HEK293 (cell line): ENCODE data around the gene ZNF358.

ENCODE experiments used
- CTCF ChIA-PET: fragments of 350-600 bp; formaldehyde crosslinking; extraction: SDS; loops from one replicate; lab custom pipeline; 2021; ENCODE audit warnings: antibody characterized with exemption; lab: Yijun Ruan, JAX
- POLR2A ChIA-PET: fragments of 300-600 bp; formaldehyde crosslinking; extraction: SDS; loops from one replicate; lab custom pipeline; 2020; ENCODE audit warnings: antibody characterized with exemption, inconsistent platforms; lab: Yijun Ruan, JAX
- H3K27ac ChIP-seq: fragments of 200-500 bp; sonication (Bioruptor generic); 2 replicates; pipeline ENCODE4 v1.5.1; 2014; ENCODE audit warnings: low read depth, low read length, control low read depth, inconsistent platforms; ENCODE audit errors: extremely low read depth
- H3K36me3 ChIP-seq, 2 experiments: fragments of 200-500 bp in 1 of 2; sonication (Bioruptor generic) in 1 of 2; 1 replicate in 1 of 2; 2 replicates in 1 of 2; pipeline ENCODE4 v1.5.1; 2014 to 2017; ENCODE audit warnings: inconsistent platforms in 2 of 2, low read length in 2 of 2; ENCODE audit not compliant: control insufficient read depth in 2 of 2, insufficient read depth in 1 of 2
- H3K4me1 ChIP-seq: fragments of 200-500 bp; sonication (Bioruptor generic); 2 replicates; pipeline ENCODE4 v1.5.1; 2014; ENCODE audit warnings: mild to moderate bottlenecking, low read length, inconsistent platforms; ENCODE audit not compliant: control insufficient read depth, insufficient read depth
- H3K4me3 ChIP-seq: 2 replicates; pipeline ENCODE4 v1.5.1; 2011; ENCODE audit warnings: low read depth, mild to moderate bottlenecking, control low read depth, low read length, moderate library complexity
- H3K9me3 ChIP-seq: fragments of 200-500 bp; sonication (Bioruptor generic); 2 replicates; pipeline ENCODE4 v1.5.1; 2014; ENCODE audit warnings: low read depth, low read length, inconsistent platforms; ENCODE audit not compliant: control insufficient read depth, insufficient read depth
- HOXA7 ChIP-seq: sonication (generic); formaldehyde crosslinking; IDR thresholded peaks from 2 replicates; pipeline ENCODE4 v1.8.1; 2022; ENCODE audit warnings: missing genetic modification reagents, borderline replicate concordance
- SETDB1 ChIP-seq: IDR thresholded peaks from one replicate; pipeline ENCODE4 v1.6.1; 2017; ENCODE audit warnings: mild to moderate bottlenecking, low read length, moderate library complexity, mixed read lengths; ENCODE audit not compliant: insufficient read length
- ZBTB20 ChIP-seq: fragments of 450-650 bp; formaldehyde crosslinking; IDR thresholded peaks from 2 replicates; pipeline ENCODE4 v1.5.1; 2016; ENCODE audit warnings: missing biosample characterization, missing genetic modification characterization
- ZIC2 ChIP-seq: fragments of 450-650 bp; formaldehyde crosslinking; IDR thresholded peaks from 2 replicates; pipeline ENCODE4 v1.5.1; 2016; ENCODE audit warnings: missing biosample characterization, missing genetic modification characterization
- ZNF114 ChIP-seq: fragments of 450-650 bp; formaldehyde crosslinking; IDR thresholded peaks from 2 replicates; pipeline ENCODE4 v1.5.0; 2017; ENCODE audit warnings: missing biosample characterization, missing genetic modification characterization
- ZNF121 ChIP-seq: fragments of 450-650 bp; formaldehyde crosslinking; IDR thresholded peaks from 2 replicates; pipeline ENCODE4 v1.5.1; 2016; ENCODE audit warnings: missing biosample characterization, missing genetic modification characterization
- ZNF19 ChIP-seq: fragments of 450-650 bp; formaldehyde crosslinking; IDR thresholded peaks from 2 replicates; pipeline ENCODE4; 2016; ENCODE audit warnings: missing biosample characterization, missing genetic modification characterization, low read depth
- ZNF202 ChIP-seq: fragments of 450-650 bp; formaldehyde crosslinking; IDR thresholded peaks from 2 replicates; pipeline ENCODE4 v1.5.1; 2016; ENCODE audit warnings: missing biosample characterization, missing genetic modification characterization, borderline replicate concordance
- ZNF311 ChIP-seq: fragments of 450-650 bp; formaldehyde crosslinking; IDR thresholded peaks from 2 replicates; pipeline ENCODE4 v1.5.1; 2017; ENCODE audit warnings: missing biosample characterization, missing genetic modification characterization, borderline replicate concordance
- ZNF341 ChIP-seq: fragments of 450-650 bp; formaldehyde crosslinking; IDR thresholded peaks from 2 replicates; pipeline ENCODE4; 2016; ENCODE audit warnings: low read depth, missing biosample characterization, missing genetic modification characterization
- ZNF426 ChIP-seq: fragments of 450-650 bp; formaldehyde crosslinking; IDR thresholded peaks from 2 replicates; pipeline ENCODE4 v1.5.1; 2017; ENCODE audit warnings: missing biosample characterization, missing genetic modification characterization, mild to moderate bottlenecking, inconsistent platforms, moderate library complexity
- ZNF600 ChIP-seq: fragments of 450-650 bp; formaldehyde crosslinking; IDR thresholded peaks from 2 replicates; pipeline ENCODE4 v1.5.1; 2016; ENCODE audit warnings: missing biosample characterization, missing genetic modification characterization
- ZNF624 ChIP-seq: fragments of 450-650 bp; formaldehyde crosslinking; IDR thresholded peaks from 2 replicates; pipeline ENCODE4 v1.5.1; 2017; ENCODE audit warnings: missing biosample characterization, missing genetic modification characterization
- ZNF639 ChIP-seq: fragments of 450-650 bp; formaldehyde crosslinking; IDR thresholded peaks from 2 replicates; pipeline ENCODE4 v1.5.1; 2016; ENCODE audit warnings: missing biosample characterization, missing genetic modification characterization
- ZNF658 ChIP-seq: fragments of 450-650 bp; formaldehyde crosslinking; IDR thresholded peaks from 2 replicates; pipeline ENCODE4; 2016; ENCODE audit warnings: missing biosample characterization, missing genetic modification characterization
- ZSCAN30 ChIP-seq: fragments of 450-650 bp; IDR thresholded peaks from 2 replicates; pipeline ENCODE4 v1.5.1; 2018; ENCODE audit warnings: missing biosample characterization, mild to moderate bottlenecking, missing genetic modification characterization, moderate library complexity

Gene ZNF358

GRCh38 chr19:7476777-7477494, 39.0 kb upstream of the ZNF358 start:
- H3K4me1 ChIP-seq: no peaks in the 10 kb centered on the region
- TF ChIP-seq ZNF202: no peak
- TF ChIP-seq ZSCAN30 (tag by site-specific recombination): peak; percentile 63; the same call in 1 of the 2 replicates
- no peak overlapping the region for H3K27ac ChIP-seq
- no peak overlapping the region for H3K4me3 ChIP-seq
- H3K36me3 ChIP-seq: no peaks in the 10 kb centered on the region; a peak in 1 of 3 replicates
- ChIA-PET CTCF (no interaction called here), POLR2A (no interaction called here)
- H3K9me3 ChIP-seq: no peaks in the 10 kb centered on the region

- H3K4me1 ChIP-seq: no peaks in the 10 kb centered on the region
- H3K9me3 ChIP-seq: no peaks in the 10 kb centered on the region
- H3K27ac ChIP-seq: no peak overlapping the region
- TF ChIP-seq ZNF121 (tag by site-specific recombination): peak; percentile 97
- no peak for TF ChIP-seq ZNF311
- no peak for TF ChIP-seq ZNF426 (tag by site-specific recombination)
- TF ChIP-seq ZNF114 (tag by site-specific recombination): no peak
- ChIA-PET CTCF (no interaction called here), POLR2A (interaction anchor here (0.5 kb wide), 1 partner anchor 57 kb away, joined by 3 read pairs; no protein-coding TSS in a partner anchor)
- H3K4me3 ChIP-seq: no peak overlapping the region
- no peaks in the 10 kb centered on the region; a peak in 1 of 3 replicates for H3K36me3 ChIP-seq
These were observed 38.1 kb upstream of the ZNF358 start for GRCh38 chr19:7477758-7478157.

DNA sequence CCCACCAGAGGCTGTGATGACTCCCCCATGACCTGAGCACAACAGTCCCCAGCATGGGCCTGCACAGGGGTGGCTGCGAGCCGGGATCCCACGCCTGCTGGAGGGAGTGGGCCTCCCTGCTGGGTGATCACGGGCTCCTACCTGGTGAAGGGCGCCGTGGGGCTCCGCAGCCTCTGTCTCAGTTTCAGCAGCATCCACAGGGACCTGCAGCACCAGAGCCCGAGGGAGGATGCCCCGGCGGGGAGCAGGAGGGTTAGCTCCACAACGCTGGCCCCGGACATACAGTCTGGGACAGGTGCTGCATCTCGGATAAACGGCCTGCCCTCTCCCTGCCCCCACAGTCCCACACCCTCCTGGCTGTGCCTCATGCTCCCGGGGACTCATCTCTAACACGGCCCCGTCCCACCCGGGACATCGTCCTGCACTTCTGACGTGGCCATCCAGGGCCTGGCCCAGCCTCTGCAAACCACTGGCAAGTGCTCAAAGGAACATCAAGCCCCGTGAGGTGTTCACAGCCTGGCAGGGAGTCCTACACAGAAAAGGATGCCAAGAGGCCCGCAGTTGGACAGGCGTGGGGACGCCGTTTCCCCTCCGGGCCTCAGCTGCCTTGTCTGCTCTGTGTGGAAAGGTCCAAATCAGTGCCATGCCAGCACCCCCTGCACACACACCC, 37.6 kb upstream of the ZNF358 start:
- no peaks in the 10 kb centered on the region; a peak in 1 of 3 replicates for H3K36me3 ChIP-seq
- POLR2A ChIA-PET: no interaction called here
- no peak overlapping the region for H3K27ac ChIP-seq
- H3K4me1 ChIP-seq: no peaks in the 10 kb centered on the region
- TF ChIP-seq SETDB1 (no peak), ZNF639 (tag by site-specific recombination) (no peak), ZNF19 (tag by site-specific recombination) (no peak), HOXA7 (CRISPR knock-in tag) (no peak), ZNF341 (tag by site-specific recombination) (no peak), ZNF600 (0 out of 2 replicates have a peak, but pooled peaks have one; percentile 33)
- CTCF ChIA-PET: no interaction called here
- no peak overlapping the region for H3K4me3 ChIP-seq
- no peaks in the 10 kb centered on the region for H3K9me3 ChIP-seq

GRCh38 chr19:7478843-7479227, 37.1 kb upstream of the ZNF358 start:
- no peaks in the 10 kb centered on the region; a peak in 1 of 3 replicates for H3K36me3 ChIP-seq
- ChIA-PET POLR2A (no interaction called here), CTCF (no interaction called here)
- H3K27ac ChIP-seq: no peak overlapping the region
- H3K9me3 ChIP-seq: no peaks in the 10 kb centered on the region
- no peak overlapping the region for H3K4me3 ChIP-seq
- no peaks in the 10 kb centered on the region for H3K4me1 ChIP-seq
- TF ChIP-seq ZIC2 (peak; percentile 64), ZNF658 (tag by site-specific recombination) (no peak), ZBTB20 (peak; percentile 56), ZNF624 (tag by site-specific recombination) (no peak)
- TF ChIP-seq, all 188 proteins: peak for 2
